ENCODE measurements around the gene AP3D1.
"Not testable (repeated sequence)": the region's sequence is repeated elsewhere in the genome, so short reads cannot be mapped to it uniquely, and the experiment has no call there.

AP3D1 gene

GRCh38 chr19:2151339-2152229, at the start of gene AP3D1:
TSS of gene AP3D1 (minus strand) at chr19:2151566. CDS start at chr19:2151334, 232 bp downstream.
- DNase-seq: peak; percentile 99

GRCh38 chr19:2200624-2201294, 49.4 kb upstream of the AP3D1 start:
- DNase-seq: not testable (repeated sequence)

- DNase-seq: no peak
These were observed 48.7 kb upstream of the AP3D1 start for GRCh38 chr19:2199861-2200623.

GRCh38 chr19:2199215-2199614, 47.8 kb upstream of the AP3D1 start:
- DNase-seq: no peak

GRCh38 chr19:2198317-2198716, 47.0 kb upstream of the AP3D1 start:
- no peak for DNase-seq

GRCh38 chr19:2197270-2197669, 45.9 kb upstream of the AP3D1 start:
- DNase-seq: no peak

GRCh38 chr19:2195914-2196313, 44.5 kb upstream of the AP3D1 start:
- no peak for DNase-seq

- no peak for DNase-seq
These were observed 44.0 kb upstream of the AP3D1 start for GRCh38 chr19:2195361-2195760.

GRCh38 chr19:2194513-2195078, 43.2 kb upstream of the AP3D1 start:
- no peak for DNase-seq

- DNase-seq: no peak
These were observed 42.4 kb upstream of the AP3D1 start for GRCh38 chr19:2193807-2194206.

- no peak for DNase-seq
These were observed 41.5 kb upstream of the AP3D1 start for GRCh38 chr19:2192862-2193261.

- DNase-seq: no peak
These were observed 40.3 kb upstream of the AP3D1 start for GRCh38 chr19:2191456-2192310.

- DNase-seq: no peak
These were observed 39.6 kb upstream of the AP3D1 start for GRCh38 chr19:2190848-2191455.

- DNase-seq: no peak
These were observed 38.5 kb upstream of the AP3D1 start for GRCh38 chr19:2189880-2190279.

- DNase-seq: no peak
These were observed 37.5 kb upstream of the AP3D1 start for GRCh38 chr19:2188708-2189385.

GRCh38 chr19:2187159-2187558, 35.8 kb upstream of the AP3D1 start:
- DNase-seq: no peak

- DNase-seq: no peak
These were observed 34.9 kb upstream of the AP3D1 start for GRCh38 chr19:2186071-2186846.

- no peak for DNase-seq
These were observed 34.3 kb upstream of the AP3D1 start for GRCh38 chr19:2185734-2186070.

- DNase-seq: no peak
These were observed 33.1 kb upstream of the AP3D1 start for GRCh38 chr19:2184422-2184975.

- no peak for DNase-seq
These were observed 30.2 kb upstream of the AP3D1 start for GRCh38 chr19:2181633-2181997.

All from RPMI8226 (cell line).